Testis (tissue), 3 donors: ENCODE results near the gene XG. TPM values are rescaled to one million over a fixed set of nuclear protein-coding genes. Genes with fewer than 3 reads are reported as not detected.
"Not testable (repeated sequence)": the region's sequence is repeated elsewhere in the genome, so short reads cannot be mapped to it uniquely, and the experiment has no call there.

ENCODE experiments used
- DNase-seq: peaks from one replicate; pipeline ENCODE4 v3.0.0-alpha.2; 2019
- H3K27ac ChIP-seq, 2 donors: fragments of 200-600 bp; sonication (generic); one replicate each; pipeline ENCODE4 v1.5.1; 2019
- H3K27me3 ChIP-seq: fragments of 200-600 bp; sonication (generic); one replicate; pipeline ENCODE4 v1.5.1; 2019
- H3K36me3 ChIP-seq: fragments of 200-600 bp; sonication (generic); one replicate; pipeline ENCODE4 v1.5.1; 2017; ENCODE audit warnings: low read depth; ENCODE audit errors: missing control alignments
- H3K4me1 ChIP-seq: fragments of 200-600 bp; sonication (generic); one replicate; pipeline ENCODE4 v1.5.1; 2019
- H3K4me3 ChIP-seq, 2 donors: fragments of 200-600 bp; sonication (generic); one replicate each; pipeline ENCODE4 v1.5.1; 2017 to 2019
- H3K9me3 ChIP-seq: fragments of 200-600 bp; sonication (generic); one replicate; pipeline ENCODE4 v1.5.1; 2017
- POLR2A ChIP-seq: fragments of 450-650 bp; IDR thresholded peaks from one replicate; pipeline ENCODE4 v1.6.1; 2017; ENCODE audit warnings: antibody characterized with exemption, mild to moderate bottlenecking, moderate library complexity
- WGBS, 2 donors: methylation state at CpG; one replicate each; pipeline ENCODE4 v1.1.5; 2018; 5-methylcytosine and 5-hydroxymethylcytosine counted together
- intact Hi-C: fragments of 100-400 bp; cut with DNase I; formaldehyde crosslinking; loops from one replicate; pipeline ENCODE4 v1.15.1; 2023; ENCODE audit warnings: low total_unique reads
- polyA plus RNA-seq: library from polyadenylated mRNA; stranded (reverse); fragments of 350-450 nt; fragmentation: Illumina TruSeq; extraction: RNeasy Lipid Tissue Mini Kit (QIAGEN cat#74804); gene quantifications from one replicate; pipeline ENCODE4 v1.2.3, GENCODE V29; 2014; ENCODE audit warnings: low read depth, low replicate concordance; ENCODE audit not compliant: insufficient read depth
- total RNA-seq, 2 donors: library from RNA; depleted of rRNA; stranded (reverse); fragments of >200 nt; gene quantifications; one replicate each; pipeline ENCODE4 v1.2.3, GENCODE V29; 2016
- TF ChIP-seq, protein P1 (sequence below), 3 experiments: fragments of 450-650 bp in 2 of 3; fragments of 200-600 bp in 1 of 3; sonication (generic) in 1 of 3; IDR thresholded peaks; one replicate each; pipeline ENCODE4 v1.5.1; 2016 to 2019; ENCODE audit warnings: antibody characterized with exemption in 3 of 3, mild to moderate bottlenecking in 2 of 3, moderate library complexity in 1 of 3

Gene XG
- total and polyA plus RNA-seq, 3 donors from 2014 or later = 0.19 to 0.88 (median 0.63) TPM

- no peaks in the 10 kb centered on the region for H3K9me3 ChIP-seq
- no peaks in the 10 kb centered on the region for H3K4me1 ChIP-seq
- H3K36me3 ChIP-seq = no peaks in the 10 kb centered on the region
- intact Hi-C loops = no loop called here
- 40 to 51% methylated on average over 5 of the region's 5 CpGs for WGBS, 2 donors
- no peak overlapping the region for H3K4me3 ChIP-seq
- TF ChIP-seq, protein P1, sequence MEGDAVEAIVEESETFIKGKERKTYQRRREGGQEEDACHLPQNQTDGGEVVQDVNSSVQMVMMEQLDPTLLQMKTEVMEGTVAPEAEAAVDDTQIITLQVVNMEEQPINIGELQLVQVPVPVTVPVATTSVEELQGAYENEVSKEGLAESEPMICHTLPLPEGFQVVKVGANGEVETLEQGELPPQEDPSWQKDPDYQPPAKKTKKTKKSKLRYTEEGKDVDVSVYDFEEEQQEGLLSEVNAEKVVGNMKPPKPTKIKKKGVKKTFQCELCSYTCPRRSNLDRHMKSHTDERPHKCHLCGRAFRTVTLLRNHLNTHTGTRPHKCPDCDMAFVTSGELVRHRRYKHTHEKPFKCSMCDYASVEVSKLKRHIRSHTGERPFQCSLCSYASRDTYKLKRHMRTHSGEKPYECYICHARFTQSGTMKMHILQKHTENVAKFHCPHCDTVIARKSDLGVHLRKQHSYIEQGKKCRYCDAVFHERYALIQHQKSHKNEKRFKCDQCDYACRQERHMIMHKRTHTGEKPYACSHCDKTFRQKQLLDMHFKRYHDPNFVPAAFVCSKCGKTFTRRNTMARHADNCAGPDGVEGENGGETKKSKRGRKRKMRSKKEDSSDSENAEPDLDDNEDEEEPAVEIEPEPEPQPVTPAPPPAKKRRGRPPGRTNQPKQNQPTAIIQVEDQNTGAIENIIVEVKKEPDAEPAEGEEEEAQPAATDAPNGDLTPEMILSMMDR (IDR thresholded peaks at IDR 0.05) = no peak
- TF ChIP-seq POLR2A = no peak
- H3K27ac ChIP-seq = no peak overlapping the region
- no peak for DNase-seq
- no peaks in the 10 kb centered on the region for H3K27me3 ChIP-seq
Measured at GRCh38 chrX:2717312-2717711, 34.5 kb upstream of the XG start.

DNA sequence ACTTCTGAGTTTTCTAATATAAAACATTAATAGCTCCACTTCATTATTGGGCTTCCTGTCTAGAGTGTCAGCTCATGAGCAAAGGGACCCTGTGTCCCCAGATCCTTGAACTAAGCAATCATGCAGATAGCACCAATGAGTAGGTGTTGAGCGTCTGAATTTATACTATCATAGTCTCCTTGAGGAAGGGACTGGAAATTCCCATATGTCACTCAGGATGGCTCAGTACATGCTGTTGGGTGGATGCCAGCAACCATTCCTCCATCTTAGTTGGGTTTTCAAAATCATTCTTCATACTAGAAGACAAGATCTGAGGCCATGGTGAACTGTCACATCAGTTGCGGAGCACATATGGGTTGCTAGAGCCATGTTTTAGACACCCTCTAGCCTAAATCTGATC is 33.0 kb upstream of the XG start:
- 82 to 100% methylated on average over 2 of the region's 2 CpGs for WGBS, 2 donors
- Histone ChIP-seq H3K4me1 (no peaks in the 10 kb centered on the region), H3K27me3 (no peaks in the 10 kb centered on the region), H3K36me3 (no peaks in the 10 kb centered on the region), H3K9me3 (no peaks in the 10 kb centered on the region), H3K4me3 (no peak overlapping the region), H3K27ac (no peak overlapping the region)
- TF ChIP-seq POLR2A = no peak
- TF ChIP-seq, protein P1 (IDR thresholded peaks at IDR 0.05) = no peak
- intact Hi-C loops = no loop called here
- DNase-seq = no peak

- Histone ChIP-seq H3K9me3 (no peaks in the 10 kb centered on the region), H3K4me1 (no peaks in the 10 kb centered on the region), H3K4me3 (no peak overlapping the region), H3K27ac (no peak overlapping the region), H3K36me3 (no peaks in the 10 kb centered on the region), H3K27me3 (no peaks in the 10 kb centered on the region)
- intact Hi-C loops = no loop called here
- WGBS, 2 donors = 95 to 97% methylated on average over 10 of the region's 10 CpGs
- DNase-seq = no peak
- TF ChIP-seq, protein P1 (IDR thresholded peaks at IDR 0.05) = no peak
- no peak for TF ChIP-seq POLR2A
Measured at GRCh38 chrX:2719774-2720447, 31.9 kb upstream of the XG start.

DNA sequence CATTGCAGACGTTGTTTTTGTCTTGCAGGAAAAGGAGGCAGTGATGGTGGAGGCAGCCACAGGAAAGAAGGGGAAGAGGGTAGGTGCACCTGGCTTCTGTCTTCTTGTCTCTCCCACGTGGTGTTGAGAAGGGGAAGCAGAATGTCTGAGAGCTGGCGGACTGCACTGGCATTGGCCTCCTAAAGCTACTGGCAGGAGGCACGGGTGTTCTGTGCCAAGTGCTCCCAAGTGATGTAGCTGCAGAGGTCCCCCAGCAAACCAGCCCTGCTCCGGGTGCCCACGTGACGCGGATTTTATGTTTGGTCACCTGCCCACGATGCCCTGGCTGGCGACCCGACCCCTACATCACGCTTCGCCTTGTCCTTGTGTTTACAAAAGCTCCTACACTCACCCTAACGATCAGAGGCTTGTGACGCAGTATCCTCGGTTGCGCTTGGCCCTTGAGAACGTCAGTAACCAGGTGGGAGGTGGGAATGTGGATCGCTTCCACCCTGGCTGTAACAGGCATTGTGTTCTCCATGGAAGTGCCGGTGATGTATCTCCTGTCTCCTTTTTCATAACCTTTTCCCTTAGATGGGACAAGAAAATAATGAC is 28.5 kb upstream of the XG start:
- Histone ChIP-seq H3K4me1 (no peaks in the 10 kb centered on the region), H3K9me3 (no peaks in the 10 kb centered on the region), H3K4me3 (no peak overlapping the region), H3K27ac (no peak overlapping the region), H3K27me3 (no peaks in the 10 kb centered on the region), H3K36me3 (no peaks in the 10 kb centered on the region)
- 87 to 89% methylated on average over 20 of the region's 20 CpGs for WGBS, 2 donors
- intact Hi-C loops = no loop called here
- DNase-seq = no peak
- TF ChIP-seq, protein P1 (IDR thresholded peaks at IDR 0.05) = no peak
- TF ChIP-seq POLR2A = no peak

DNA sequence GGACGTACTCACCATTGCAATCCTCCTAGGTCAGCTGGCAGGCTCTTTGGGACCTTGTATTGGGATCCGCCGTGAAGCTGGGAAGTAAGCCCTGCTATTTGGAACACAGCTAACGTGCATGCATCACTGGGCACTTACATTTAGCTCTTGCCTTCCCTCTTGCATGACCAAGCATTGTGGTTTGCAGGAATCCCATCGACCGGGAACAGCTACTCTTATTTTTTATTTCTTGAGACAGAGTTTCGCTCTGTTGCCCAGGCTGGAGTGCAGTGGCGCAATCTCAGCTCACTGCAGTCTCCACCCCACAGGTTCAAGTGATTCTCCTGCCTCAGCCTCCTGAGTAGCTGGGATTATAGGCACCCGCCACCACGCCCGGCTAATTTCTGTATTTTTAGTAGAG is 24.6 kb upstream of the XG start:
- DNase-seq, H3K27ac ChIP-seq, H3K36me3 ChIP-seq, H3K9me3 ChIP-seq, intact Hi-C loops, H3K4me3 ChIP-seq, H3K27me3 ChIP-seq, H3K4me1 ChIP-seq: not testable (repeated sequence)
- WGBS, 2 donors = 91 to 93% methylated on average over 11 of the region's 11 CpGs
